Measurements from ENCODE around the gene CCDC106.

Gene CCDC106

DNA sequence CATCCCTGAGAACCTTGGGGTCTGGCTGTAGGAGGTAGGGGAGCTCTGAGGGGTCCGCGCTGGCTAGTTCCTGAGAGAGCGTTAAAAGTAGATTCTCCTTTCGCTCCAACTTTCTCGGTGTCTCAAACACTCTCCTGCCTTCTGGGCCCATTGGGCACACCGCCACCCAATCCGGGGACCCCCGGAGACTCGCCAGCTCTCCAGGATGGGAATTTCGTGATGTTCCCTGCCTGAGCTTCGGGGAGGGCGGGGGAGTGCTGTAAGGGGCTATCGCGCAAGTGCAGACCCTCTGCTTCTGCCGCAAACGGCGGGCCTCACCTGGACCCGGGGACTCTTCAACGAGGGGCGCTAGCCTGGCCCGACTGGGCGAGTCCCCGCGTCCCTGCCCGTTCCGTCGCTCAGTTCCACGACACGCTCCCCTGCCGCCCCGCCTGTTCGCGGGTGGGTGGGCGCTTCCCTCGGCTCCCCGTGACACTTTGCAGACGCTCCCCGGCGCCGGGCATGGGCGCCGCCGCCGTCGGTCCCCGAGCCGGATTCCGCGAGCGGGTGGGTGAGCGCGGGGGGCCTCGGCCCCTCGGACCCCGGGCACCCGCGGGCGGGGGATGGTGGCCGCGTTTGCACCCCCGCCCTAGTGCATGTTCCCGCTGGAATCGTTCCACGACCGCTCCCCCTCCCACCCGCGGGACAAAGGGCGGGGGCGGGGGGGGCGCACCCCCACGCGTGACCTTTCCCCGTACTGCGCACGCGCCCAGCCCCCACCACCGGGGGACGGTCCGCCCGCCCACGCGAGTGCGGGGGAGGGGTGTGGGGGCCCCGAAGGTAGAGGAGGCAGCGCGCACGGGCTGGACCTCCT lies at the start of gene CCDC106:
TSS of gene CCDC106 (plus strand) at position 481 of the 853 bp plus-strand sequence. CDS start 835 bp downstream, outside the sequence.
- DNase-seq (ENCODE audit: low spot score), result peak; percentile 60

DNA sequence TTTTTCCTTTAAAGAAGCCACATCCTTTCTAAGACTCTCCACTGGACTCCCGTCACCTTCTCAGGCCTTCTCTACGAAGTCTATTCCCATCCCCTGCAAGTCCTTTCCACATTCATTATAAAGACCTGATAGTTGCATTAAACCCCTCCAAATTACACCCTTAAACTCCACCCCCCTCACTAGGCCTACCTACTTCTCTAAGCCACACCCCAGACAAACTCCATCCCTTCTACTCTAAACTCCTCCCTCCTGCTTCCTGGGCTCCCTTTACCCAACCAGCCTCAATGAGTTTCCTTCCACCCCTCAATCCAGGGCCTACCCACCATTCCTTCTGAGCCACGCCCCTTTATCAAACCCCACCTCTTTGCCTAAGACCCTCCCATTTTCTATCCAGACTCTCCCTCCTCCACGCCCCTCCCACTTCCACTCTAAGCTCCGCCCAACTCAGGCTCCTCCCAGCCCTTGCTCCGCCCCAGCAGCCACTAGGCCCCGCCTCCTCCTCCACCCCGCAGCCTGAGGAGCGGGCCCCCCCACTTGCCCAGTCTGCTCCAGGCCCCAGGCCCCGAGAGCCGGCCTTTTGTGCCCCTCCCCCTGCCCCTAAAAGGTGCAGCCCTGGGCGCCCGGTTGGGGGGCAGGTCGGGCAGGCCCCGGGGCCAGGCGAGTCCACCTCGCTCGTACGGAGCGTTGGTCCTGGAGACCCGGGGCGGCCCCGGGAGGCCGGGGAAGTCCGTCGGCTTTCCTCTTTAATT lies 49.1 kb upstream of the CCDC106 start:
- peak; percentile 95 for DNase-seq (ENCODE audit: low spot score)

DNA sequence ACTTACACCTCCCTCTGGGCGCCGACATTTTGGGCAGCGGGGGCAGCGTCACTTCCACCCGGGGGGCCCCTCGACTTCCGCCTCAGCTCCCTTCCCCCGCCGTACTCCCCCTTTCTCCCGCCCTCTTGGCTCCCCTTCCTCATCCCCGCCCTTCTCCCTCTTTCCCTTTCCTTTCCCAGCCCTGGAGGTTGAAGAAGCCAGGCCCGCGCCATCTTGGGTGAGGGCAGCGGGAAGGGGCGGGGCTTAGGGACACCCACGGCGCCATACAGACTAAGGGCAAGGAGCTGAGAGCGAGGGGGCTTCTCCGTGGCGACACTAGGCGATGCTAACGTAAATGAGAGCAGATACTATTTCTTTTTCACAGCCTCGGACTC lies 48.6 kb upstream of the CCDC106 start, which contains the start of gene FIZ1:
TSS of gene FIZ1 (minus strand) at position 50 of the 374 bp plus-strand sequence. CDS start 1,652 bp downstream, outside the sequence.
- peak; percentile 99 for DNase-seq (ENCODE audit: low spot score)

DNA sequence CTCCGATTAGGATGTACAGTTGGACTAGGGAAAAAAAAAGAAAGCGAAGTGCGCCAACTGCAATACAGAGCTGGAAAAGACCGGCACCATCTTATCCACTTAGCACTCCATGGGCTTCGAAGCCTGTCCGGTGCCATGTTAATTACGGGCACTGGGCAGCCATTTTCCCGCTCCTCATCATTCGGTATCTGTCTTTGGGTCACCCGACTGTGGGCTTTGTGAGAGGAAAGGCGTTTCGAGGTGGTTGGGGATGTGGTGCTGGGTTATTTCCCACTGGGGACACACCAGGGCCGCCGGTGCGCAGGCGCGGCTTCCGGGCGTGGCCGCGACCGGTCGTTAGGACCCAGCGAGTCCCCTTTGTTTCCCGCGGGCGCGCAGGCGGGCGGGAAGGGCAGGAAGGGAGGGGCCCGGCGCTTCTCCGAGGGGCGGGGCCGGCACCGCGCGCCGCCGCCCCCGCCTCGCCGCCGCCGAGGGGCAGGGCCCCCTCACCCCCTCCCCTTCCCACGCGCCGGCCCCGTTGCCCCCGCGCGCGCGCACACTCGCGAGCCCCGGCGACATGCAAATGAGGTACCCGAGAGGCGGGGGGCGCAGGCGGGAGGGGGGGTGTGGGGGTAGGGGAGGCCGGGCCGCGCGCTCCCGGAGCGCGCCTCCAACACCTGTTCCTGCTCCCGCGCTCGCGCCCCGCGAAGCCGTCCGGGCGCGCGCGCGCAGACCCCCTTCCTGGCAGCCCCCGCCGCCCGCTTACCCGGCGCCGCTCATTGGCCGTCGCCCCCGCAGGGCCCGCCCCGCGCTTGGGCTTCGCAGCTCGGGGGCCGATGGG lies 48.0 kb upstream of the CCDC106 start, which contains the start of gene ZNF524:
TSS of gene ZNF524 (plus strand) at position 447 of the 820 bp plus-strand sequence. CDS start 1,825 bp downstream, outside the sequence.
- DNase-seq (ENCODE audit: low spot score), result peak; percentile 91

DNA sequence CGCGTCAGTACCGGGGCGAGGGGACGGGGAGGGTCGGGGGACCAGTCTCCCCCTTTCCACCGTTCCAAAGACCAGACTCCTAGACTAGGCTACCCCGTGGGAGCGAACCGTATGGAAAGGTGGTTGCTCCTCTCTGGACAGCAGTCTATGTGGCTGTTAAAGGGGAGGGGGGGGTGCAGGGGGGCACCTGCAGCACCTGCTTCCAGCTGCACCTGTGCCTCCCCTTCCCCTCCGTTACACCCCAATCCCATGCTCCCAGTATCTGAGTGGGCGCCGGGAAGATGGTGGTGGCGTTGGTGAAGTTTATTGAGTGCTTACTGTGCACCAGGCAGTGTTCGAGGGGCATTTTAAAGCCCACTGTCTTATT lies 47.4 kb upstream of the CCDC106 start:
- DNase-seq (ENCODE audit: low spot score), result no peak

DNA sequence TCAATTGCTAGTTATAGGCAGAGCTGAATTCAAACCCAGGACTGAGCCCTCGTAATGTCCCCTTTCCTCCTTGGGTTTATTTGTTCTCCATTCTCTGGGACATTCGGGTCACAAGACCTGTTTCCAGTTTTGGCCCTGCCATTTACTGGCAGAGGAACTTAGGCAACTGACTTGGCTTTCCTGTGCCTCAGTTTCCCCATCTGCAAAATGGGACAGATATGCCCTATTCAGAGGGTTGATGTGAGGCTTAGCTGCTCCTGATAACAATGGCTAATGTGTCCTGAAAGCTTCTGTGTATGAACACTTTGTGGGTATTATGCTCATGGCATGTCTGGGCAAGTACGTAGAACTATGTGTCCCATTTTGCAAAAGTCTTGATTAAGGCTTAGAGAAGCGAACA lies 46.9 kb upstream of the CCDC106 start:
- DNase-seq (ENCODE audit: low spot score), result no peak

DNA sequence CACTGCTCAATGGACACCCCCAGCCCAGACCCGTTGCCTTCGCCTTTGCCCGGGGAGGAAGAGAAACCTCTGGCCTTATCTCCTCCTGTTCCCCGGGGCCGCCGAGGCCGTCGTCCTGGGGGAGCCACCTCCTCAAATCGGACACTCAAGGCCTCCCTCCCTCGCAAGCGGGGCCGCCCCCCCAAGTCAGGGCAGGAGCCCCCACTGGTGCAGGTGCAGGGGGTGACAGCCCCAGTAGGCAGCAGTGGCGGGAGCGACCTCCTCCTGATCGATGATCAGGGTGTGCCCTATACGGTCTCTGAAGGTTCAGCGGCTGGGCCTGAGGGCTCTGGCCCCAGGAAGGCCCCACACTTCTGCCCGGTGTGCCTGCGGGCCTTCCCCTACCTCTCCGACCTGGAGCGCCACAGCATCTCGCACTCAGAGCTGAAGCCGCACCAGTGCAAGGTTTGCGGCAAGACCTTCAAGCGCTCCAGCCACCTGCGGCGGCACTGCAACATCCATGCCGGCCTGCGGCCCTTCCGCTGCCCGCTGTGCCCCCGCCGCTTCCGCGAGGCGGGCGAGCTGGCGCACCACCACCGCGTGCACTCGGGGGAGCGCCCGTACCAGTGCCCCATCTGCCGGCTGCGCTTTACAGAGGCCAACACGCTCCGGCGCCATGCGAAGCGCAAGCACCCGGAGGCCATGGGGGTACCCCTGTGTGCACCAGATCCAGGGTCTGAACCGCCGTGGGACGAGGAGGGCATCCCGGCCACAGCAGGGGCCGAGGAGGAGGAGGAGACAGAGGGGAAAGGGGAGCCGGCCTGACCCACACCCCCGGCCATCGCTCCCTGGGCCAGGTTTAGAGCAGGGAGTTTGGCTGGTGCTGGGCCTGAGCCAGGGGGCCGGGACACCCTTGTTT lies 45.7 kb upstream of the CCDC106 start:
- DNase-seq (ENCODE audit: low spot score), result no peak

DNA sequence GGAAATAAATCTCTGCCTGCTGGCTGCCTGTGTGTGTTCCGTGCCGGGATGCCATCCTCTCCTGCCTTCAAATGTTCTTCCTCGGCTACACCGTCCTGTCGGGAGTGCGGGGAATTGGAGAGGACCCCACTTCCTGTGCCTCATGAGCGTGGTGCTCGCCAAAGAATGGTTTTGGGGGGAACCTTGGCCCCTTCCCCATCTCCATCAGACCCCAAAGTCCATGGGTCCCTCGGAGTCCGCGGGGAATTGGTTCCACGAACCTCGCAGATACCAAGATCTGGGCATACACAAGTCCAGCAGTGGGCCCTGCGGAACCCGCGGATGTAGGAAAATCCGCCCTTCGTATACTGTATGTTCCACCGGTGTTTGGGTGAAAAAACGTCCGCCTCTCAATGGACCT lies 44.9 kb upstream of the CCDC106 start:
- no peak for DNase-seq (ENCODE audit: low spot score)

DNA sequence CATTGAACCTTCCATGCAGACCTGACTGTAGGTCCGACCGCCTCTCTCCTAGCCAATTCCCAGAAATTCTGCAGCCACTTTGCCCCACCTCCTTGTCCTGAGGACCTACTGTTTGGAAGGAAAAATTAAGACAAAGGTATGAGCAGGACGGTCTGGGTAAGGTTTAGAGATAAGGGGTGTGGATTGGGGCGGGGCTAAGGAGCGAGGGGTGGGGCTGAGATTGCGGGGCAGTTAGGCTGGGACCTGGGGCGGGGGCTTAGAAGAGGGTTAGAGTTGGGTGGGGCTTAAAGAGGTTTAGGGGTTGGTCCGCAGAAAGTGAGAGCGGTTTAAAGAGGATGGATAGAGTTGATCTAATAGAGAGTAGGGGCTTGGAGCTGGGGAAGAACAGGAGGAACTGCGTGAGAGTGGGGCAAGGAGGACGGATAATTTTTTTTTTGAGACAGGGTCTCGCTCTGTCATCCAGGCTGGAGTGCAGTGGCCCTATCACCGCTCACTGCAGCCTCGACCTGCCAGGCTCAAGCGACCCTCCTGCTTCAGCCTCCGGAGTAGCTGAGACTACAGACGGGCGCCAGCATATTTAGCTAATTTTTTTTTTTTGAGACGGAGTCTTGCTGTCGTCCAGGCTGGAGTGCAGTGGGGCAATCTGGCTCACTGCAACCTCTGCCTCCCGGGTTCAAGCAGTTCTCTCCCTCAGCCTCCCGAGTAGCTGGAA lies 44.3 kb upstream of the CCDC106 start:
- DNase-seq (ENCODE audit: low spot score), result no peak

DNA sequence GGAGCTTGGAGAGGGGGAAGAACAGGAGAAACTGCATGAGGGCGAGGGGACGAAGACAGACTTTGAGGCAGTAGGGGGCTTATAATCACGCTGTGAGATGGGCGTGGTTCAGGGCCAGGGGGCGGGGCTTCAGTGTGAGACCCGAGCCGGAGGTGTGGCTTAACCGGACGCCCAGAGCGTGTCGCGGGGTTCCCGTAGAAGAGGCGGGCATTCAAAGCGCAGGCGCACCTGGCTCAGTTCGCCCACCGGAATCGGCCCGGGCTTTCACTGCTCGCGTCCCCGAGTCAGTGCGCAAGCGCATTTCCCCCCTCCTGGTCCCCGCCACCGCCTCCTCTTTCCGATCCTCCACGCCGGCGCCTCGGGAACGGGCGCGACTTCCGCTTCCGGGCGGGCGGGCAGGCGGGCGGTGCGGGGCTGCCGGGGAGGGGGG lies 42.8 kb upstream of the CCDC106 start:
- DNase-seq (ENCODE audit: low spot score), result peak; percentile 96

DNA sequence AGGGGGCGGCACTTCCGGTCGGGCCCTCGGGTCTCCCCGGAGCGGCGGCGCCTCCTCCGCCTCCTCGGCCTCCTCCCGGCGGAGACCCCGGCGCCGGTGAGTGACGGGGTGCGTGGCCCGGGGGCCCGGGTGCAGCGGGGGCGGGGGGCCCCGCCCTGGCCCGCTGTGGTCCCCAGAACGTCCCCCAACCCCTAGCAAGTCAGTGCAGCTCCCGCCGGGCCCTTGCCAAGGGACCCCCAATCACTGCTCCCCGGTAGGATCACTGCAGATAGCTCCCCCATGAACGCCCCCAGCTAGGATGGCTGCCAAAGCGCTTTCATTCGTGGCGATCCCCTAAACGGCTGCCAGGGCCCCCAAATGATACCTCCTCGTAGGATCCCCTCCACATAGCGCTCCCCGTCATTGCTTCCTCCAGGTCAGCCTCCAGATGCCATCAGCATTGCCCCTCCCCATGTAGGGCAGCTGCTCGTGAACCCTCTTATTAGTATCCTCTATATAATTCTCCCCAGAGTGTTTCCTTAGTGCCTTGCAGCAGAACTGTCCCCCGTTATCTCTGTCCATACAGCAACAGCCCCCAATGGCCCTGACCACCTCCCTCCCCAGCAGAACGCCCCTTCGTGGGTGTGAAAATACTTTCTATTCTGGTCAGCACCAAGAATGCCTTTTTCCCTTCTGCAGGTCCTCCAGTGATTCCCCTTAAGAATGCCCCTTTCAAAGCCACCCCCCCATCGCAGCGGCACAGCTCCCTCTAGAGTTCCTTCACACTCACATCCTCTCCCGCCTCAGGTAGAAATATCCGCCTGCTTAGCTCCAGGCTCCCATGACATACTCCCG lies 42.2 kb upstream of the CCDC106 start, which contains the start of gene ZNF865:
TSS of gene ZNF865 (plus strand) at position 11 of the 834 bp plus-strand sequence. CDS start 7,972 bp downstream, outside the sequence.
- peak; percentile 88 for DNase-seq (ENCODE audit: low spot score)

DNA sequence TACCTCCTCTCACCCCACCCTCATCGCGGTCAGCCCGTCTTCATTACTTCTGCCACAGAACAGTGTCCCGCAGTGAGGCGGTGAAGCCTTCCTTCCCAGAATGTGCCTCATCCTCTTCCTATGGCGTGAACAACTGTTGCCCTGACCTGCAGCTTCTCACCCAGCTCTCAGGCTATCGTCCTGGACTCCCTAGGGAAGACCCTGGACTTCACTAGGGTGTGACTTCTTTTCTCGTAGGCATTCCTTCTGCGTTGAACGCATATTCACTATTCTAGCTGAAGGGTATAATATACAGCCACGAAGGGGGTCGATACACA lies 41.6 kb upstream of the CCDC106 start:
- no peak for DNase-seq (ENCODE audit: low spot score)

DNA sequence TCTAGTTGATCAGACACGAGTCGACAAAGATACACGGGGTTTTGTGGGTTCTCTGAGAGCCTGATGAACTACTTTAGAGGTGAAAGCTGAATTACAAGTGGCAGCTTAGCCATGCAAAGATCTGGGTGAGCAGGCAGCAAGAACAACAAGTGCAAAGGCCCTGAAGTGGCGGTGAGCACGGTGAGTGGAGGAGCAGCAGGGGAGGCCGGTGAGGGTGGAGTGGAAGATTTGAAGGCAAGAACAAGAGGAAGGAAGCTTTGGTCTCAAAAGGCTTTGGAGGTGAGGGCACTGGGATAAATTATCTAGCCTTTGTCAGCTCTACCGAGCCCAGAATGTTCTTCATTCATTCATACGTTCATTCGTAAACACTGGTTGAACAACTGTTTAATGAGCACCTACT lies 41.2 kb upstream of the CCDC106 start:
- DNase-seq (ENCODE audit: low spot score), result no peak

DNA sequence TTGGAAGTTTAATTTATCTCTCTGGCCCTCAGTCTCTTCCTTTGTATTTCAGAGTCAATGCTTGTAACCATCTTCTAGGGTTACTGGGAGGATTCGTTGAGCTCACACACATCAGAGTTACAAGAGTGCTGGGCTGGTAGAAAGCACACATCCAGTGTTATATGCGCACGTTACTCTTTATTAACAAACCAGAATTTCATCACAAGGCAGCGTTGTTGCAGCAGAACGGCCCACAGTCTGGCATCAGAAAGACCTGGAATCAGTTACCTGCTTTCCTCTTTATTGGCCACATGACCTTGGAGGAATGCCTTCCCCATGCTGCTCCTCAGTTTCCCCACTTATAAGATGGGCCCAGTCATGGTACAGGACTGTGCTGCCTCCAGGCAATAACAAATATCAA lies 38.7 kb upstream of the CCDC106 start:
- no peak for DNase-seq (ENCODE audit: low spot score)

DNA sequence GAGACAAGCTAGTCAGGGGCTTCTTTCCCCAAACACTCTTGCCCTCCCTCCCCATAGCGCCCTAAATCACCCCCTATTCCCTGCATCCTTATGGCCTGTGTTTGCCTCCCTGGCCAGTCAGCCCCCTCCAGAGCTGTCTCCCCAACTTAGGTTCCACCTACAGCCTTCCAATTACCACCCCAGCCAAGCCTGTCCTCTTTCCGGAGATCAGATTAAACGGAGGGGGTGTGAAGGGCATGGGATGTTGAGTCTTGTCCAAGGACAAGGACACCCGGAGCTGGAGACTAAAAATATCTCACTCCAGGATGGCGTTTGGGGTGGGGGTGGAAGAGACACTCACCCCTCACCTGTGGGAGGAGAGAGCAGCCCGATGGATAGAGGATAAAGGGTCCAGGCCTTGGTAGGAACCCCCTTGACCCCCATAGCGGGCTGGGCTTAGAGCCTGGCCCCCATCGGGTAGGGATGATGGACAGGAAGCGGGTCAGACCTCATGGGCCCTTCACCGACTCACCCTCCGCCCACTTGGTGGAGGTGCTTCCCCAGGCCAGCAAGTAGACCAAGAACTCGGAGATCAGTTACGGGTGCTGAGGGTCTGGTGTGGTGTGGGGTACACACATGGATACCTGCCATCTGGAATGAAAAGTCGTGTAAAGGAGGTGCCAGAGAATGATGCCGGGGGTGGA lies 36.6 kb upstream of the CCDC106 start:
- DNase-seq (ENCODE audit: low spot score), result no peak

DNA sequence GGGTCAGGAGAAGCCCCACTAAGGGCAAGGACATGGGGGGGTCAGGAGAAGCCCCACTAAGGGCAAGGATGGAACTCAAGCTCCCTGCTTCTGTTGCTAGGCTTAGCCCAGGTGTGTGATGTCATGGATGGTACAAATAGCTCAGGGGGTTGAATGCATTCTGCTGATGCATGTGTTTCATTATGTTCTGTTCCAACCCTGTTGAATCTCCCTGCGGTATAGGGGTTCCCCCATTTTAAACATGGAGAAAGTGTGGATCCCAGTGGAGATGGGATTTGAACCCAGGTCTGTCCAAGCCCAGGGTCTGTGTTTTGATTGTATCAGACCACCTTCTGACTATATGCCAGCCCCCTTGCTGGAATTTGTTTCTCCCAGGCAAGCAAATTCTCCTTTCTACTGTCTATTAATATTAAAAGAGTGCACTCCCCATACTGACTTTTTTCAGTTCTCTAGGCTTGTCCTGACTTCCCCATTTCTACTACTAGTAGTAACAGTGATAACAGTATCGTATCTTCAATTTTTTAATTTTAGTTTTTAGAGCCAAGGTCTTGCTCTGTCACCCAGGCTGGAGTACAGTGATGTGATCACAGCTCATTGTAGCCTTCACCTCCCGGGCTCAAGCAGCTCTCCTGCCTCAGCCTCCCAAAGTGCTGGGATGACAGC lies 35.9 kb upstream of the CCDC106 start:
- no peak for DNase-seq (ENCODE audit: low spot score)

DNA sequence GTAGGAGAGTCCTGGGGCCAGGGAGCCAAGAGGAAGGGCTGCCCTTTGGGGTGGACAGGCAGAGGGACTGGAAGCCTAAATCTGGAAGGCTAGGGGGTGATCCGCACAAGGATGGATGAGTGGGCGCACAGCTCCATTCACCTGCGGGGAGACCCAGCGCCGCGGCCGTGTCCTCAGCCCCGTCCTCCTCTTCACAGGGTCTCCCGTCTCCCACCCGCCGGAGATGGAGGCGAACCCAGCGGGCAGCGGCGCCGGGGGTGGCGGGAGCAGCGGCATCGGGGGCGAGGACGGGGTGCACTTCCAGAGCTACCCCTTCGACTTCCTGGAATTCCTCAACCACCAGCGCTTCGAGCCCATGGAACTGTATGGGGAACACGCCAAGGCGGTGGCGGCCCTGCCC lies 34.6 kb upstream of the CCDC106 start:
- no peak for DNase-seq (ENCODE audit: low spot score)

DNA sequence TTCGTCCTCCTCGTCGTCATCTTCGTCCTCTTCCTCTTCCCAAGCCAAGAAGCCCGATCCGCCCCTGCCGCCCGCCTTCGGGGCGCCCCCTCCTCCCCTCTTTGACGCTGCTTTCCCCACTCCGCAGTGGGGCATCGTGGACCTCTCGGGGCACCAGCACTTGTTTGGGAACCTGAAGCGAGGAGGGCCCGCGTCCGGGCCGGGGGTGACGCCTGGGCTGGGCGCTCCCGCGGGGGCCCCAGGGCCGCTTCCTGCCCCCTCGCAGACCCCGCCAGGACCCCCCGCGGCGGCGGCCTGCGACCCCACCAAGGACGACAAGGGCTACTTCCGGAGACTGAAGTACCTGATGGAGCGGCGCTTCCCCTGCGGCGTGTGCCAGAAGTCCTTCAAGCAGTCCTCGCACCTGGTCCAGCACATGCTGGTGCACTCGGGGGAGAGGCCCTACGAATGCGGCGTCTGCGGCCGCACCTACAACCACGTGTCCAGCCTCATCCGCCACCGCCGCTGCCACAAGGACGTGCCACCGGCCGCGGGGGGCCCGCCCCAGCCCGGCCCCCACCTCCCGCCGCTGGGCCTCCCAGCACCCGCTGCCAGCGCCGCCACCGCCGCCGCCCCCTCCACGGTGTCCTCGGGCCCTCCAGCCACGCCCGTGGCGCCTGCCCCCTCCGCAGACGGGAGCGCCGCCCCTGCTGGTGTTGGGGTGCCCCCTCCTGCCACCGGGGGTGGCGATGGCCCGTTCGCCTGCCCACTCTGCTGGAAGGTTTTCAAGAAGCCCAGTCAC lies 33.9 kb upstream of the CCDC106 start:
- DNase-seq (ENCODE audit: low spot score), result no peak

All from kidney tubule cell (primary cell).